Stimulated activated CD4-positive, alpha-beta T cell treated with anti-CD3 and anti-CD28 coated beads, Interleukin-4, amount 100 ng/mL, for 48 hours (primary cell): Measurements from ENCODE around the gene SP6.

ENCODE experiments used
- DNase-seq, 2 donors: peaks; one replicate each; pipeline ENCODE4 v3.0.0-alpha.2; 2020; ENCODE audit warnings: low read depth in 2 of 2

Gene SP6

GRCh38 chr17:47850692-47851573 is at the start of gene SP6:
Gene SP6 (minus strand): TSS chr17:47851163. CDS start chr17:47848429, 2,734 bp downstream.
- peak; percentile 56 to 64 for DNase-seq

GRCh38 chr17:47899643-47900042 is 48.7 kb upstream of the SP6 start:
- DNase-seq, result no peak

- no peak for DNase-seq
These were observed 47.3 kb upstream of the SP6 start for GRCh38 chr17:47898241-47898640.

DNA sequence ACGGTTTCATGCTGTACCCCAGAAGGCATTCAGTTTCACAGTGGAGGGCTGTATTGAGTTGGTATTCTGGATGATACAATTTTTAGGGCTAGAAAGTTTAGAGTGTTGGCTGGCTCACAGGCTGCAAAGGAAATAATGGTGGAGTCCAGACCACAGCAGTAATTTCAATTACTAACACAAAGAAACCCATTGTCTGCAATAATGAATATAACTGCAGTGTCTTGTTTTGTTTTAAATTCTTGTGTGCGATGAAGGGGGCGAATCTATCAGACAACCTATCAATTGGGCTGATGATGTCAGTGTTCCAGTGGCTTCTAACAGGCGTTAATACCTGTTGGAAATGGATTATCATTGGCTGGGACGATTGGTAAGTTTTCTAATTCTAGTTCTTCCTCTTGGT is 46.6 kb upstream of the SP6 start:
- DNase-seq, result no peak

- no peak for DNase-seq
These were observed 45.9 kb upstream of the SP6 start for GRCh38 chr17:47896672-47897490.

GRCh38 chr17:47895856-47896671 is 45.1 kb upstream of the SP6 start, which contains the start of gene SP2:
Gene SP2 (plus strand): TSS chr17:47896236. CDS start chr17:47896287, 51 bp downstream.
- peak; percentile 98 for DNase-seq

- DNase-seq, result peak in 1 of 2 donors; percentile 18
These were observed 44.4 kb upstream of the SP6 start for GRCh38 chr17:47895347-47895855.

DNA sequence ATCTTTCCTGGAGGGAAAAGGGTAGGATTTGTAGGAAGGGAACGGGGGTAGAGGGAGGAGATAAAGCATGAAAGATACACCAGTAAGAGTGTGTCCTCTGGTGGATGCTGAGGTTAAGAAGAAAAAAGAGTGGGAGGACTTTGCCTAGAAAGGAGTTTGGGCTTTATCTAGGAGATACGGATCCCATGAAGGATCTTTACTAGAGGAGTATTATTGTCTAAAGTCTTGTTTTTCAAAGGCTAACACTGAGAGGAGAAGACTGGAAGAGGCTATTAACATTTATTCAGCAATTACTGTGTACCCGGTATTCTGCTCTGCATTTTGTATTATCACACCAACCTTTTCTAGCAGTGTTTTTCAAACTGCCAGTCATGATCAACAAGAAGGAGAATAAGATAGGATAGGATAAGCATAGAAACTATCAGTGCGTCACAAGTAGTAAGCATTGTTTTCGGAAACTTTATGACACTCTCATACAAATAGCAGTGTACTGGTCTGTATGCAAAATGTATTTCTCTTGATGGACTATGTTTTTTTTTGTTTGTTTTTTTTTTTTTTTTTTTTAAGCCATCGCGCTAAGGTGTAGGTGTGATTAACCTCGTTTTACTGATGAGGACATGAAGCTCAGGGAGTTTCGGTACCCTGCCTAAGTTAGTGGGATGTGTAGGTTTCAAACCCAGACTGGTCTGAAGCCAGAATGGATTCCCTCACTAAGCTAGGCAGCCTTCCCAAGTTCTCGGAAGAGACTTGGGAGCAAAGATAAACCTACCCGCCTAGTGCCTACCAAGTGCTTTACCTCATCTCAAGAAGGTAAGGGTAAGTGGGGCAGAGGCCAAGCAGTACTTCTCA is 43.8 kb upstream of the SP6 start:
- DNase-seq, result no peak

GRCh38 chr17:47891545-47892088 is 40.7 kb upstream of the SP6 start:
- no peak for DNase-seq

DNA sequence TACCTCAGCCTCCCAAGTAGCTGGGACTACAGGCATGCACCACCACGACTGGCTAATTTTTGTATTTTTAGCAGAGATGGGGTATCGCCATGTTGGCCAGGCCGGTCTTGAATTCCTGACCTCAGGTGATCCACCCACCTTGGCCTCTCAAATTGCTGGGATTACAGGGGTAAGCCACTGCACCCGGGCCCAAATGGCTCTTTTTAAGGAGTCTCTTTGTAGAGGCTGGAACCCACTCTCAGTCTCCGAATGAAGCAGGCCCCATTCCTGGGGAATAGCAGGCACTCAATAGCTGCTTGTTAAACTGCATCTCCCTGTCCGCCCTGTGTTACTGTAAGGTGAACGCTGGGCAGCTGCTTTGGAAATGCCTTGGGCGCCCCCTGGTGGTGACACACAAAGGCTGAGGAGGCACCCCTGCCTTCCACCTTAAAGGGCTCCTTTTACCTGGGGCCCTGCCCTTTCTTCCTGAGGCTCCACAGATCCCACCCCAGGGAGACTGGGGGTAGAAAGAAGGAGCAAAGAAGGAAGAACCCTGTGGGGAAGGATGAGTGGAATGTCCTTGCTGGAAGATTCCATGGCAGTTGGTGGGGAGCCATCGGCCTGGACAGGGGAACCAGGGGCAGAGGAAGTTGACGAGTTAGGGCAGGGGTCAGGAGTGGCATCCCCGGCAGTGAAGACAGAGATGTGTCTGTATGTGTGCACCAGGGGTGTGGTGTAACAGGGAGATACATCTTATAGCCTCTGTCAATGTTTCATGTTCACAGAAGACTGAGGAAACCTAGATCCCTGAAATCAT is 39.0 kb upstream of the SP6 start:
- peak; percentile 88 to 94 for DNase-seq

DNA sequence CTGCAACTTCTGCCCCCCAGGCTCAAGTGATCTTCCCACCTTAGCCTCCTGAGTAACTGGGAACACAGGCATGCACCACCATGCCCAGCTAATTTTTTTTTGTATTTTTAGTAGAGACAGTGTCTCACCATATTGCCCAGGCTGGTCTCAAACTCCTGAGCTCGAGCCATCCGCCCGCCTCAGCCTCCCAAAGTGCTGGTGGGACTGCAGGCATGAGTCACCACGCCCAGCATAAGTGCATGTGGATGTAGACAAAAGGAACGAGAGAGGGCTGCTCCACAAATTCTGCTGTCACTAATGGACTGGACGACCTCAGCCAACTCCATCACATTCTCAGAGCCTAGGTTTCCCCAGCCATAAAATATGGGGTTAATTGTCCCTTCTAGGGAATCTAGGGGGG is 37.3 kb upstream of the SP6 start:
- DNase-seq, result no peak

GRCh38 chr17:47884905-47885730 is 34.2 kb upstream of the SP6 start:
- DNase-seq, result no peak

GRCh38 chr17:47884427-47884740 is 33.4 kb upstream of the SP6 start:
- DNase-seq, result no peak

GRCh38 chr17:47883589-47884426 is 32.8 kb upstream of the SP6 start:
- no peak for DNase-seq

GRCh38 chr17:47882695-47883588 is 32.0 kb upstream of the SP6 start:
- no peak for DNase-seq

DNA sequence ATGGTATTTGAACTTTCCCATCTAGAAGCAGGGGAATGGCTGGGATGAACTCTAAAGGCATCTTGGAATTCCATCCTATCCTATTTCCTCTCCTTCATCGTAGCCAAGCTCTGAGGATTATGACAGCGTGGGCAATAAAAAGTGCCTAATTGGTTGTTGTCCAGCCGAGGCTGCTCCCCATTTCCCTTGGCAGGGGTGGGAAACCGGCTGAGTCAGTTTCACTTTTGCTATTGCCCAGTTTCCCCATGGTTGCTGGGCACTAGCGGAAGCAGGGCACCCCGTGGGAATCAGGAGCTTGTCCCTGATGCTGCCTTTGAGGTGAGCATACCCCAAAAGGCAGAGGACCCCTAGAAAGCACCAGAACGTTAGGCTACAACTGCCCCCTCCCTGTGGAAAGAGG is 31.3 kb upstream of the SP6 start:
- no peak for DNase-seq
